K562 (cell line): ENCODE results near the gene CNTNAP4. TPM values are rescaled to one million over a fixed set of nuclear protein-coding genes. Genes with fewer than 3 reads are reported as not detected.

Experiments used
- ATAC-seq: fragments of 200-7000 bp; cut with Tn5 transposase; 3 replicates; pipeline ENCODE4 v1.9.1; 2020; ENCODE audit warnings: moderate library complexity
- BruUV-seq: library from RNA; stranded (reverse); fragments of 400-500 nt; replicated peaks from 2 replicates; lab custom pipeline; 2021; lab: Mats Ljungman, UMichigan
- CTCF ChIA-PET: fragments of 300-600 bp; formaldehyde crosslinking; extraction: SDS; loops from one replicate; lab custom pipeline; 2021; ENCODE audit warnings: low intra/inter-chr PET ratio; lab: Yijun Ruan, JAX
- POLR2A ChIA-PET: fragments of 300-600, 350-650 bp; sonication (Branson Sonifier 250); formaldehyde crosslinking; extraction: SDS; loops from one replicate; lab custom pipeline; 2021; ENCODE audit warnings: antibody characterized with exemption, inconsistent platforms; lab: Yijun Ruan, JAX
- DNase-seq, 4 experiments: peaks; one replicate each; pipeline versions ENCODE4 v3.0.0 to v3.0.0-alpha.2; 2011 to 2018; ENCODE audit warnings: low spot score in 3 of 4, mixed read lengths in 3 of 4; ENCODE audit errors: extremely low read depth in 1 of 4
- FAIRE-seq: peaks from 2 replicates; lab custom pipeline; 2011; peaks lifted over from hg19 to GRCh38; lab: Jason Lieb, UNC
- H2AFZ ChIP-seq: 2 replicates; pipeline ENCODE4 v1.6.0; 2011; ENCODE audit warnings: low read depth, low read length, control low read depth, inconsistent platforms
- H3K27ac ChIP-seq: fragments of 200-600 bp; 3 replicates; pipeline ENCODE4 v1.8.0; 2011; ENCODE audit warnings: low read depth, mild to moderate bottlenecking, control low read depth, inconsistent platforms, low read length, moderate library complexity, mixed read lengths; ENCODE audit errors: extremely low read depth
- H3K27me3 ChIP-seq, 2 experiments: fragments of 300-600 bp in 1 of 2; 2 replicates in 1 of 2; 3 replicates in 1 of 2; pipeline versions ENCODE4 v1.6.0 to v1.8.0; 2011; ENCODE audit warnings: inconsistent platforms in 2 of 2, low read length in 2 of 2, mild to moderate bottlenecking in 1 of 2, mixed read lengths in 1 of 2, moderate library complexity in 1 of 2; ENCODE audit not compliant: control insufficient read depth in 2 of 2, insufficient read depth in 2 of 2
- H3K36me3 ChIP-seq: fragments of 300-600 bp; 3 replicates; pipeline ENCODE4 v1.8.0; 2011; ENCODE audit warnings: mild to moderate bottlenecking, low read length, inconsistent platforms; ENCODE audit not compliant: control insufficient read depth, insufficient read depth
- H3K4me1 ChIP-seq, 2 experiments: fragments of 200-600 bp in 1 of 2; replicated peaks in 1 of 2; 2 replicates in 1 of 2; 3 replicates in 1 of 2; pipeline versions ENCODE4 v1.5.1 to v1.8.0; 2011; ENCODE audit warnings: inconsistent platforms in 2 of 2, low read length in 2 of 2, mild to moderate bottlenecking in 1 of 2, mixed read lengths in 1 of 2, moderate library complexity in 1 of 2; ENCODE audit not compliant: control insufficient read depth in 2 of 2, insufficient read depth in 2 of 2
- H3K4me2 ChIP-seq: 2 replicates; pipeline ENCODE4 v1.6.1; 2011; ENCODE audit warnings: low read length, control low read depth, inconsistent platforms, mixed read lengths; ENCODE audit not compliant: insufficient read depth
- H3K4me3 ChIP-seq: fragments of 200-600 bp; sonication (generic), shearing (Covaris generic); 2 replicates; pipeline ENCODE4 v1.5.1; 2016; ENCODE audit warnings: control low read depth, inconsistent platforms
- H3K79me2 ChIP-seq: fragments of 200-600 bp; 3 replicates; pipeline ENCODE4 v1.8.0; 2011; ENCODE audit warnings: low read length, inconsistent platforms; ENCODE audit not compliant: control insufficient read depth, insufficient read depth
- H3K9ac ChIP-seq, 2 experiments: 2 replicates each; pipeline versions ENCODE4 v1.6.0 to v1.6.1; 2011; ENCODE audit warnings: low read depth in 2 of 2, low read length in 2 of 2, control low read depth in 1 of 2, inconsistent platforms in 1 of 2, mild to moderate bottlenecking in 1 of 2, mixed read lengths in 1 of 2; ENCODE audit not compliant: insufficient read depth in 1 of 2
- H3K9me1 ChIP-seq: one replicate; pipeline ENCODE4 v1.6.0; 2011; ENCODE audit warnings: inconsistent platforms, mild to moderate bottlenecking, low read length, moderate library complexity; ENCODE audit not compliant: control insufficient read depth, insufficient read depth
- H3K9me3 ChIP-seq: replicated peaks from 2 replicates; pipeline ENCODE4 v1.5.1; 2011; ENCODE audit warnings: low read depth, low read length, inconsistent platforms; ENCODE audit not compliant: control insufficient read depth, insufficient read depth
- H4K20me1 ChIP-seq: replicated peaks from 2 replicates; pipeline ENCODE4 v1.6.1; 2011; ENCODE audit warnings: low read length, inconsistent platforms, mixed read lengths; ENCODE audit not compliant: control insufficient read depth, insufficient read depth
- C11orf30 ChIP-seq: fragments of 450-650 bp; IDR thresholded peaks from 2 replicates; pipeline ENCODE4 v1.6.1; 2016; ENCODE audit warnings: low read depth, mild to moderate bottlenecking
- DDX20 ChIP-seq: fragments of 450-650 bp; IDR thresholded peaks from 2 replicates; pipeline ENCODE4 v1.6.1; 2016; ENCODE audit warnings: missing genetic modification characterization, low read depth, mild to moderate bottlenecking, missing compliant biosample characterization, moderate library complexity
- FOXM1 ChIP-seq, 2 experiments: fragments of 450-650 bp in 1 of 2; sonication (generic) in 1 of 2; formaldehyde crosslinking in 1 of 2; IDR thresholded peaks; 2 replicates each; pipeline versions ENCODE4 v1.6.1 to v1.9.0; 2017 to 2022; ENCODE audit warnings: low read depth in 2 of 2, mild to moderate bottlenecking in 2 of 2, missing genetic modification reagents in 1 of 2, moderate library complexity in 1 of 2
- HINFP ChIP-seq: fragments of 450-650 bp; conservative IDR thresholded peaks from 2 replicates; pipeline ENCODE4 v1.6.1; 2016; ENCODE audit warnings: missing genetic modification characterization, low read depth, mild to moderate bottlenecking, control low read depth, missing compliant biosample characterization
- MYNN ChIP-seq, 2 experiments: sonication (generic); formaldehyde crosslinking in 1 of 2; IDR thresholded peaks; 2 replicates each; pipeline versions ENCODE4 v1.5.0 to v1.6.1; 2016 to 2020; ENCODE audit warnings: antibody characterized with exemption in 1 of 2, missing genetic modification reagents in 1 of 2
- RAD21 ChIP-seq, 2 experiments: fragments of 250-450 bp in 1 of 2; fragments of 450-650 bp in 1 of 2; sonication (Bioruptor Pico) in 1 of 2; formaldehyde crosslinking in 1 of 2; IDR thresholded peaks in 1 of 2; conservative IDR thresholded peaks in 1 of 2; 2 replicates each; pipeline versions ENCODE4 v1.4.0 to v1.8.0; 2020 to 2022; ENCODE audit warnings: mild to moderate bottlenecking in 2 of 2, moderate library complexity in 1 of 2
- RUNX1 ChIP-seq: sonication (generic); IDR thresholded peaks from 2 replicates; pipeline ENCODE4 v1.6.1; 2016; ENCODE audit warnings: antibody characterized with exemption, low read depth
- SFPQ ChIP-seq: fragments of 200-400 bp; formaldehyde crosslinking; IDR thresholded peaks from 2 replicates; pipeline ENCODE4 v1.6.1; 2017; ENCODE audit warnings: mild to moderate bottlenecking, low read depth, low read length, moderate library complexity
- ZBTB1 ChIP-seq: sonication (generic); formaldehyde crosslinking; IDR thresholded peaks from 2 replicates; pipeline ENCODE4 v1.8.1; 2023; ENCODE audit warnings: missing genetic modification reagents, low read depth, mild to moderate bottlenecking, borderline replicate concordance
- WGBS: fragments of 100-300 bp; shearing (Covaris generic); methylation state at CpG from one replicate; pipeline ENCODE4 v1.1.6; 2016; ENCODE audit warnings: low coverage, mixed read lengths; ENCODE audit not compliant: insufficient coverage; ENCODE audit errors: missing lambda C conversion rate; 5-methylcytosine and 5-hydroxymethylcytosine counted together
- in situ Hi-C: fragments of 300-500 bp; cut with MboI; formaldehyde crosslinking; loops from 4 replicates; pipeline ENCODE4 v1.15.0; 2018; ENCODE audit warnings: inconsistent platforms, mixed read lengths
- intact Hi-C: fragments of 100-400 bp; cut with micrococcal nuclease; formaldehyde crosslinking; loops from 2 replicates; pipeline ENCODE4 v1.14.2; 2022
- polyA plus RNA-seq, 8 experiments: library from polyadenylated mRNA; depleted of rRNA in 4 of 8; stranded (reverse) in 5 of 8; unstranded in 3 of 8; fragments of >200 nt; fragmentation: Nextera tagmentation in 2 of 8; fragmentation: Illumina TruSeq in 1 of 8; extraction: Ambion mirVana in 2 of 8; extraction: Trizol in 1 of 8; gene quantifications; 2 replicates each; pipeline versions ENCODE4 v1.2.1 to v1.2.3, GENCODE V29; 2011 to 2014; ENCODE audit warnings: inconsistent platforms in 1 of 8, missing spikeins in 1 of 8
- total RNA-seq, 7 experiments: library from RNA; depleted of rRNA in 6 of 7; stranded (reverse); fragments of >200 nt in 6 of 7; fragmentation: Illumina TruSeq in 2 of 7; extraction: Trizol in 2 of 7; gene quantifications; 2 replicates each; pipeline versions ENCODE4 v1.2.1 to v1.2.3, GENCODE V29; 2011 to 2021; ENCODE audit warnings: low replicate concordance in 1 of 7

Gene CNTNAP4
- total and polyA plus RNA-seq, 9 of the 15 experiments (the other 6 are each of a cell fraction or from before 2014, with no cell fraction given) = not detected

- intact Hi-C loops = no loop called here
- Histone ChIP-seq H4K20me1 (no peaks in the 10 kb centered on the region), H3K36me3 (no peaks in the 10 kb centered on the region), H3K27ac (no peak overlapping the region), H3K27me3 (no peaks in the 10 kb centered on the region), H3K4me3 (no peak overlapping the region), H3K4me1 (no peaks in the 10 kb centered on the region), H2AFZ (no peak overlapping the region), H3K79me2 (no peaks in the 10 kb centered on the region)
- ChIA-PET CTCF (no interaction called here), POLR2A (no interaction called here)
- in situ Hi-C loops = no loop called here
- no TSS peak for BruUV-seq
- no peak for ATAC-seq
- TF ChIP-seq SFPQ (no peak), RAD21 (CRISPR knock-in tag; conservative IDR thresholded peaks at IDR 0.05 in 1 of 2, IDR thresholded peaks at IDR 0.05 in 1 of 2) (no peak), ZBTB1 (no peak), DDX20 (tag) (no peak), RUNX1 (no peak), MYNN (IDR thresholded peaks at IDR 0.05) (no peak), MYNN (CRISPR knock-in tag; IDR thresholded peaks at IDR 0.05) (no peak), C11orf30 (no peak), HINFP (tag) (no peak), FOXM1 (IDR thresholded peaks at IDR 0.05; ENCODE audit: low read depth) (no peak), FOXM1 (CRISPR knock-in tag; IDR thresholded peaks at IDR 0.05; ENCODE audit: low read depth) (no peak)
- TF ChIP-seq, all 486 proteins: peak for 0
- Histone ChIP-seq H3K9me3 (no peaks in the 10 kb centered on the region), H3K9ac (no peak overlapping the region), H3K4me2 (no peak overlapping the region), H3K9me1 (no peaks in the 10 kb centered on the region)
- DNase-seq (no peak), FAIRE-seq (no peak)
- WGBS = 0% methylated on average over 1 of the region's 1 CpG
Observed at GRCh38 chr16:76541070-76541469, 263.9 kb downstream of the CNTNAP4 start.
